CD4-positive, alpha-beta T cell (primary cell): ENCODE results near the gene LLGL1. TPM values are rescaled to one million over a fixed set of nuclear protein-coding genes. Genes with fewer than 3 reads are reported as not detected.

Experiments used
- ATAC-seq: fragments of 200-7000 bp; cut with Tn5 transposase; one replicate; pipeline ENCODE4 v1.10.0; 2022; ENCODE audit warnings: mild to moderate bottlenecking; ENCODE audit not compliant: poor library complexity
- CTCF ChIA-PET: fragments of 350-600 bp; sonication (Branson Sonifier 250); formaldehyde crosslinking; loops from one replicate; lab custom pipeline; 2021; ENCODE audit warnings: antibody characterized with exemption, inconsistent platforms; lab: Charles Lee
- POLR2A ChIA-PET: fragments of 350-600 bp; sonication (Branson Sonifier 250); formaldehyde crosslinking; loops from one replicate; lab custom pipeline; 2021; ENCODE audit warnings: antibody characterized with exemption, inconsistent platforms; lab: Charles Lee
- DNase-seq, 14 experiments: peaks; one replicate each; pipeline ENCODE4 v3.0.0-alpha.2; 2013 to 2020; ENCODE audit warnings: mixed read lengths in 2 of 14
- H3K27ac ChIP-seq, 2 donors: one replicate each; pipeline versions ENCODE4 v1.5.1 to v1.7.0; 2013; ENCODE audit warnings: low read length in 2 of 2, low read depth in 1 of 2, mild to moderate bottlenecking in 1 of 2
- H3K27me3 ChIP-seq, 2 experiments: 1 replicate in 1 of 2; 2 replicates in 1 of 2; pipeline versions ENCODE4 v1.6.1 to v1.7.0; 2013; ENCODE audit warnings: low read length in 2 of 2, control low read depth in 1 of 2, mild to moderate bottlenecking in 1 of 2, moderate library complexity in 1 of 2; ENCODE audit not compliant: insufficient read depth in 2 of 2, control insufficient read depth in 1 of 2
- H3K36me3 ChIP-seq: one replicate; pipeline ENCODE4 v1.6.1; 2013; ENCODE audit warnings: low read length, control low read depth; ENCODE audit not compliant: insufficient read depth
- H3K4me1 ChIP-seq: one replicate; pipeline ENCODE4 v1.6.1; 2013; ENCODE audit warnings: low read length, control low read depth; ENCODE audit not compliant: insufficient read depth
- H3K4me3 ChIP-seq: one replicate; pipeline ENCODE4 v1.5.1; 2013; ENCODE audit warnings: mild to moderate bottlenecking, low read length, moderate library complexity
- H3K9me3 ChIP-seq, 2 experiments: 1 replicate in 1 of 2; 2 replicates in 1 of 2; pipeline versions ENCODE4 v1.6.1 to v1.7.0; 2013; ENCODE audit warnings: low read length in 2 of 2, mild to moderate bottlenecking in 2 of 2, control low read depth in 1 of 2, moderate library complexity in 1 of 2; ENCODE audit not compliant: control insufficient read depth in 1 of 2, insufficient read depth in 1 of 2
- H3K27ac Mint-ChIP-seq: one replicate; pipeline ENCODE4 v1.8.0; 2020; ENCODE audit warnings: mixed read lengths
- H3K27me3 Mint-ChIP-seq: one replicate; pipeline ENCODE4 v1.8.0; 2021; ENCODE audit warnings: mixed read lengths
- H3K36me3 Mint-ChIP-seq: one replicate; pipeline ENCODE4 v1.8.0; 2021; ENCODE audit warnings: low read depth, mixed read lengths
- H3K4me1 Mint-ChIP-seq: one replicate; pipeline ENCODE4 v1.8.0; 2021; ENCODE audit warnings: low read depth, mixed read lengths
- H3K4me3 Mint-ChIP-seq: one replicate; pipeline ENCODE4 v1.8.0; 2020; ENCODE audit warnings: mild to moderate bottlenecking, mixed read lengths
- H3K9me3 Mint-ChIP-seq: one replicate; pipeline ENCODE4 v1.8.0; 2020; ENCODE audit warnings: mixed read lengths
- CTCF ChIP-seq: fragments of 200-600 bp; IDR thresholded peaks from one replicate; pipeline ENCODE4 v1.8.0; 2022; ENCODE audit warnings: antibody characterized with exemption, mild to moderate bottlenecking
- intact Hi-C, 2 experiments: fragments of 100-400 bp; cut with DNase I in 1 of 2; cut with micrococcal nuclease in 1 of 2; formaldehyde crosslinking; loops; one replicate each; pipeline versions ENCODE4 v1.15.1 to v1.9.0; 2023 to 2025; cut with DNase I, micrococcal nuclease
- total RNA-seq, 174 experiments: library from RNA in 2 of 174; stranded (reverse) in 2 of 174; gene quantifications; one replicate each; pipeline ENCODE4 v1.2.3 and lab custom pipeline; 2021 to 2026

The LLGL1 gene
- total RNA-seq, 2 experiments from 2014 or later = 10.8 to 11.6 TPM

- intact Hi-C loops = no loop called here
- Mint-ChIP-seq H3K4me1 (peaks cover 25% of the 10 kb centered on the region), H3K4me3 (peak overlapping the region; percentile 72), H3K9me3 (no peaks in the 10 kb centered on the region), H3K36me3 (no peaks in the 10 kb centered on the region), H3K27me3 (no peaks in the 10 kb centered on the region), H3K27ac (no peak overlapping the region)
- POLR2A ChIA-PET = no interaction called here
- ATAC-seq = no peak
- CTCF ChIA-PET = no interaction called here
- Histone ChIP-seq H3K27ac (no peak overlapping the region), H3K4me1 (peaks cover 44% of the 10 kb centered on the region), H3K4me3 (no peak overlapping the region), H3K9me3 (no peaks in the 10 kb centered on the region), H3K36me3 (peaks cover 7% of the 10 kb centered on the region), H3K27me3 (no peaks in the 10 kb centered on the region)
- TF ChIP-seq CTCF = no peak
- DNase-seq = no peak
Measured at GRCh38 chr17:18228176-18228682, 2.8 kb downstream of the LLGL1 start.

- no peak for ATAC-seq
- H3K27ac Mint-ChIP-seq = no peak overlapping the region
Measured at GRCh38 chr17:18229254-18229653, 3.8 kb downstream of the LLGL1 start.

GRCh38 chr17:18229771-18230170, 4.3 kb downstream of the LLGL1 start:
- ATAC-seq (no peak), DNase-seq (no peak)
- no peak for TF ChIP-seq CTCF
- Mint-ChIP-seq H3K27ac (no peak overlapping the region), H3K27me3 (no peaks in the 10 kb centered on the region), H3K9me3 (no peaks in the 10 kb centered on the region), H3K4me3 (no peak overlapping the region), H3K36me3 (peaks cover 6% of the 10 kb centered on the region), H3K4me1 (peaks cover 25% of the 10 kb centered on the region)
- ChIA-PET POLR2A (no interaction called here), CTCF (no interaction called here)
- intact Hi-C loops = no loop called here
- peaks cover 22% of the 10 kb centered on the region for H3K36me3 ChIP-seq
- no peaks in the 10 kb centered on the region for H3K27me3 ChIP-seq
- H3K4me1 ChIP-seq = peaks cover 41% of the 10 kb centered on the region
- no peaks in the 10 kb centered on the region for H3K9me3 ChIP-seq
- H3K27ac ChIP-seq = no peak overlapping the region
- no peak overlapping the region for H3K4me3 ChIP-seq

More at GRCh38 chr17:18229254-18229653, 3.8 kb downstream of the LLGL1 start:
- no peak overlapping the region for H3K4me3 Mint-ChIP-seq
- POLR2A ChIA-PET = no interaction called here
- Histone ChIP-seq H3K27ac (no peak overlapping the region), H3K27me3 (no peaks in the 10 kb centered on the region), H3K4me3 (no peak overlapping the region), H3K4me1 (peaks cover 44% of the 10 kb centered on the region), H3K9me3 (no peaks in the 10 kb centered on the region), H3K36me3 (peaks cover 17% of the 10 kb centered on the region)
- CTCF ChIA-PET = no interaction called here
- peaks cover 25% of the 10 kb centered on the region for H3K4me1 Mint-ChIP-seq
- no peaks in the 10 kb centered on the region for H3K27me3 Mint-ChIP-seq
- TF ChIP-seq CTCF = no peak
- peaks cover 1% of the 10 kb centered on the region for H3K36me3 Mint-ChIP-seq
- no peak for DNase-seq
- intact Hi-C loops = no loop called here
- H3K9me3 Mint-ChIP-seq = no peaks in the 10 kb centered on the region
